HG03025 (cell line): Measurements from ENCODE around the gene FBXL17.
"Not testable (repeated sequence)": the region's sequence is repeated elsewhere in the genome, so short reads cannot be mapped to it uniquely, and the experiment has no call there.

Experiments
- ATAC-seq: cut with Tn5 transposase; IDR thresholded peaks from one replicate; pipeline ENCODE4 v1.9.1; 2021; ENCODE audit warnings: mild to moderate bottlenecking, moderate library complexity; ENCODE audit not compliant: unreplicated experiment, low FRiP score

FBXL17 gene

GRCh38 chr5:108315829-108316228 is 66.1 kb downstream of the FBXL17 start:
- ATAC-seq, result no peak

- no peak for ATAC-seq
These were observed 69.6 kb downstream of the FBXL17 start for GRCh38 chr5:108312258-108312657.

- ATAC-seq, result no peak
These were observed 70.2 kb downstream of the FBXL17 start for GRCh38 chr5:108311682-108312081.

- no peak for ATAC-seq
These were observed 78.3 kb downstream of the FBXL17 start for GRCh38 chr5:108303611-108304010.

GRCh38 chr5:108303086-108303485 is 78.8 kb downstream of the FBXL17 start:
- ATAC-seq, result no peak

GRCh38 chr5:108297042-108297601 is 84.8 kb downstream of the FBXL17 start:
- ATAC-seq, result no peak

- no peak for ATAC-seq
These were observed 86.1 kb downstream of the FBXL17 start for GRCh38 chr5:108295578-108296368.

GRCh38 chr5:108280960-108281569 is 100.8 kb downstream of the FBXL17 start:
- ATAC-seq, result no peak

GRCh38 chr5:108280248-108280647 is 101.7 kb downstream of the FBXL17 start:
- no peak for ATAC-seq

- no peak for ATAC-seq
These were observed 103.3 kb downstream of the FBXL17 start for GRCh38 chr5:108278285-108279240.

GRCh38 chr5:108276187-108277050 is 105.5 kb downstream of the FBXL17 start:
- no peak for ATAC-seq

- not testable (repeated sequence) for ATAC-seq
These were observed 107.8 kb downstream of the FBXL17 start for GRCh38 chr5:108274080-108274479.

- ATAC-seq, result no peak
These were observed 110.8 kb downstream of the FBXL17 start for GRCh38 chr5:108271127-108271526.

GRCh38 chr5:108266242-108266641 is 115.7 kb downstream of the FBXL17 start:
- no peak for ATAC-seq

- no peak for ATAC-seq
These were observed 117.4 kb downstream of the FBXL17 start for GRCh38 chr5:108264533-108264932.

GRCh38 chr5:108263338-108263737 is 118.6 kb downstream of the FBXL17 start:
- no peak for ATAC-seq

- no peak for ATAC-seq
These were observed 121.1 kb downstream of the FBXL17 start for GRCh38 chr5:108260858-108261170.

GRCh38 chr5:108260117-108260857 is 121.6 kb downstream of the FBXL17 start:
- ATAC-seq, result peak; percentile 96

GRCh38 chr5:108259306-108259705 is 122.6 kb downstream of the FBXL17 start:
- ATAC-seq, result no peak
